Endothelial cell of umbilical vein (primary cell): ENCODE data around the gene TRIM45. TPM values are rescaled to one million over a fixed set of nuclear protein-coding genes. Genes with fewer than 3 reads are reported as not detected.

Source experiments
- BruUV-seq: library from RNA; stranded (reverse); fragments of 400-500 nt; replicated peaks from 2 replicates; lab custom pipeline; 2021; lab: Mats Ljungman, UMichigan
- CTCF ChIA-PET: fragments of 300-600, 350-600 bp; sonication (Branson Sonifier 250); formaldehyde crosslinking; loops from one replicate; lab custom pipeline; 2021; ENCODE audit warnings: antibody characterized with exemption, inconsistent platforms; lab: Charles Lee
- POLR2A ChIA-PET: fragments of 300-600, 350-600 bp; sonication (Branson Sonifier 250); formaldehyde crosslinking; loops from one replicate; lab custom pipeline; 2021; ENCODE audit warnings: antibody characterized with exemption, inconsistent platforms; lab: Charles Lee
- DNase-seq: peaks from one replicate; pipeline ENCODE4 v3.0.0-alpha.2; 2011; ENCODE audit warnings: low read depth, low spot score
- FAIRE-seq: peaks from 2 replicates; lab custom pipeline; 2011; peaks lifted over from hg19 to GRCh38; lab: Jason Lieb, UNC
- H2AFZ ChIP-seq: 2 replicates; pipeline ENCODE4 v1.6.0; 2012; ENCODE audit warnings: low read depth, low read length, control low read depth, inconsistent platforms
- H3K27ac ChIP-seq: 2 replicates; pipeline ENCODE4 v1.5.1; 2011; ENCODE audit warnings: low read depth, mild to moderate bottlenecking, control low read depth, low read length, moderate library complexity; ENCODE audit not compliant: insufficient read depth
- H3K27me3 ChIP-seq, 2 experiments: 2 replicates each; pipeline versions ENCODE4 v1.6.0 to v1.6.1; 2011; ENCODE audit warnings: low read length in 2 of 2, mixed read lengths in 1 of 2; ENCODE audit not compliant: control insufficient read depth in 2 of 2, insufficient read depth in 2 of 2
- H3K36me3 ChIP-seq, 2 experiments: 2 replicates in 1 of 2; 3 replicates in 1 of 2; pipeline ENCODE4 v1.5.1; 2011; ENCODE audit warnings: low read length in 2 of 2, mild to moderate bottlenecking in 1 of 2, moderate library complexity in 1 of 2; ENCODE audit not compliant: control insufficient read depth in 2 of 2, insufficient read depth in 2 of 2; ENCODE audit errors: extremely low read depth in 1 of 2
- H3K4me1 ChIP-seq: 3 replicates; pipeline ENCODE4 v1.5.1; 2011; ENCODE audit warnings: mild to moderate bottlenecking, low read length; ENCODE audit not compliant: control insufficient read depth, insufficient read depth; ENCODE audit errors: extremely low read depth
- H3K4me2 ChIP-seq: 2 replicates; pipeline ENCODE4 v1.6.1; 2011; ENCODE audit warnings: low read length, control low read depth, mixed read lengths; ENCODE audit not compliant: insufficient read depth
- H3K4me3 ChIP-seq, 3 experiments: fragments of 200-600 bp in 1 of 3; sonication (generic), shearing (Covaris generic) in 1 of 3; replicated peaks in 1 of 3; 2 replicates each; pipeline ENCODE4 v1.5.1; 2011 to 2016; ENCODE audit warnings: control low read depth in 3 of 3, low read length in 3 of 3, mild to moderate bottlenecking in 2 of 3, inconsistent platforms in 1 of 3, low read depth in 1 of 3, moderate library complexity in 1 of 3; ENCODE audit not compliant: insufficient read depth in 1 of 3
- H3K79me2 ChIP-seq: 2 replicates; pipeline ENCODE4 v1.6.0; 2012; ENCODE audit warnings: low read length, inconsistent platforms; ENCODE audit not compliant: control insufficient read depth, insufficient read depth
- H3K9ac ChIP-seq: replicated peaks from 2 replicates; pipeline ENCODE3; 2011; ENCODE audit warnings: low read length, control low read depth; ENCODE audit not compliant: insufficient read depth; ENCODE audit errors: extremely low read depth
- H3K9me1 ChIP-seq: replicated peaks from 3 replicates; pipeline ENCODE4 v1.6.0; 2011; ENCODE audit warnings: mild to moderate bottlenecking, low read length; ENCODE audit not compliant: control insufficient read depth, insufficient read depth; ENCODE audit errors: extremely low read depth
- H3K9me3 ChIP-seq: replicated peaks from 2 replicates; pipeline ENCODE4 v1.5.1; 2012; ENCODE audit warnings: low read length, inconsistent platforms; ENCODE audit not compliant: control insufficient read depth, insufficient read depth
- H4K20me1 ChIP-seq: replicated peaks from 2 replicates; pipeline ENCODE3; 2011; ENCODE audit warnings: mild to moderate bottlenecking, low read length; ENCODE audit not compliant: control insufficient read depth, insufficient read depth; ENCODE audit errors: extremely low read depth
- EZH2 ChIP-seq: IDR thresholded peaks from 2 replicates; pipeline ENCODE4 v1.6.1; 2012; ENCODE audit warnings: borderline replicate concordance, low read depth, mild to moderate bottlenecking, moderate library complexity, low read length, inconsistent platforms; ENCODE audit not compliant: severe bottlenecking
- FOS ChIP-seq: IDR thresholded peaks from 2 replicates; pipeline ENCODE4 v1.6.1; 2011; ENCODE audit warnings: mild to moderate bottlenecking, low read length, moderate library complexity, borderline replicate concordance; ENCODE audit not compliant: insufficient read depth
- GATA2 ChIP-seq: IDR thresholded peaks from 2 replicates; pipeline ENCODE4 v1.7.0; 2011; ENCODE audit warnings: low read depth, mild to moderate bottlenecking, moderate library complexity, mixed read lengths, low read length; ENCODE audit not compliant: insufficient read length, insufficient read depth
- JUN ChIP-seq: IDR thresholded peaks from 2 replicates; pipeline ENCODE4 v1.6.1; 2011; ENCODE audit warnings: borderline replicate concordance, low read depth; ENCODE audit not compliant: insufficient read length, insufficient read depth
- MAX ChIP-seq: IDR thresholded peaks from 2 replicates; pipeline ENCODE4 v1.6.1; 2011; ENCODE audit not compliant: insufficient read depth, insufficient read length
- MYC ChIP-seq: IDR thresholded peaks from one replicate; pipeline ENCODE4 v1.6.1; 2011; ENCODE audit warnings: mild to moderate bottlenecking, low read depth, low read length
- POLR2A ChIP-seq: IDR thresholded peaks from 2 replicates; pipeline ENCODE4 v1.6.1; 2012; ENCODE audit warnings: low read depth, mild to moderate bottlenecking, control low read depth, low read length
- POLR2AphosphoS5 ChIP-seq: IDR thresholded peaks from 2 replicates; pipeline ENCODE4 v1.6.1; 2012; ENCODE audit warnings: low read depth, mild to moderate bottlenecking, control low read depth, low read length, moderate library complexity; ENCODE audit not compliant: insufficient read depth
- dilution Hi-C: fragments of 300-500 bp; cut with MboI; formaldehyde crosslinking; loops from one replicate; pipeline ENCODE4 v1.15.0; 2019; ENCODE audit warnings: low sequenced_read_pairs; ENCODE audit not compliant: extremely low pct_ligation_motif_present
- intact Hi-C: fragments of 100-400 bp; cut with micrococcal nuclease; formaldehyde crosslinking; loops from one replicate; pipeline ENCODE4 v1.10.0; 2022
- polyA plus RNA-seq, 4 experiments: library from polyadenylated mRNA; depleted of rRNA in 3 of 4; stranded (reverse) in 3 of 4; unstranded in 1 of 4; fragments of >200 nt; gene quantifications; 2 replicates each; pipeline versions ENCODE4 v1.2.1 to v1.2.3, GENCODE V29; 2011 to 2012; ENCODE audit warnings: missing spikeins in 1 of 4
- total RNA-seq: library from RNA; stranded (reverse); gene quantifications from 2 replicates; pipeline ENCODE4 v1.2.3, GENCODE V29; 2021
- TF ChIP-seq, protein P1 (sequence below), 2 donors: IDR thresholded peaks; 1 replicate in 1 of 2; 2 replicates in 1 of 2; pipeline ENCODE4 v1.5.1; 2011; ENCODE audit warnings: low read length in 2 of 2, mild to moderate bottlenecking in 2 of 2, moderate library complexity in 2 of 2, control low read depth in 1 of 2, inconsistent platforms in 1 of 2, low read depth in 1 of 2; ENCODE audit not compliant: insufficient read depth in 1 of 2; ENCODE audit errors: extremely low read depth in 1 of 2

Gene TRIM45
- total and polyA plus RNA-seq, 2 donors (not counting 3 experiments of a cell fraction or from before 2014, with no cell fraction given), result 2.9 to 3.1 TPM

- no peaks in the 10 kb centered on the region for H3K9me3 ChIP-seq
- peaks cover 0 to 2% of the 10 kb centered on the region in 2 experiments for H3K36me3 ChIP-seq
- no peak overlapping the region for H3K4me3 ChIP-seq
- ChIA-PET CTCF (interaction anchor here (1.0 to 9.2 kb wide), 4 partner anchors 24 to 215 kb away, joined by 3 to 490 read pairs (median 12); no protein-coding TSS in a partner anchor), POLR2A (no interaction called here)
- peaks cover 7% of the 10 kb centered on the region for H3K79me2 ChIP-seq
- FAIRE-seq (no peak), DNase-seq (no peak)
- dilution Hi-C loops (no loop called here), intact Hi-C loops (loop anchor here (2.0 to 10.0 kb wide), 7 partner anchors 25 to 825 kb away; partner anchors contain the start of genes MAN1A2 and TRIM45)
- no peaks in the 10 kb centered on the region for H3K9me1 ChIP-seq
- H3K9ac ChIP-seq, result no peak overlapping the region
- no peaks in the 10 kb centered on the region for H3K27me3 ChIP-seq
- no TSS peak for BruUV-seq
- no peak overlapping the region for H3K4me2 ChIP-seq
- no peaks in the 10 kb centered on the region for H4K20me1 ChIP-seq
- TF ChIP-seq EZH2 (no peak), FOS (no peak), POLR2AphosphoS5 (no peak), MAX (no peak), MYC (no peak), GATA2 (no peak), POLR2A (no peak), JUN (no peak)
- TF ChIP-seq, protein P1, sequence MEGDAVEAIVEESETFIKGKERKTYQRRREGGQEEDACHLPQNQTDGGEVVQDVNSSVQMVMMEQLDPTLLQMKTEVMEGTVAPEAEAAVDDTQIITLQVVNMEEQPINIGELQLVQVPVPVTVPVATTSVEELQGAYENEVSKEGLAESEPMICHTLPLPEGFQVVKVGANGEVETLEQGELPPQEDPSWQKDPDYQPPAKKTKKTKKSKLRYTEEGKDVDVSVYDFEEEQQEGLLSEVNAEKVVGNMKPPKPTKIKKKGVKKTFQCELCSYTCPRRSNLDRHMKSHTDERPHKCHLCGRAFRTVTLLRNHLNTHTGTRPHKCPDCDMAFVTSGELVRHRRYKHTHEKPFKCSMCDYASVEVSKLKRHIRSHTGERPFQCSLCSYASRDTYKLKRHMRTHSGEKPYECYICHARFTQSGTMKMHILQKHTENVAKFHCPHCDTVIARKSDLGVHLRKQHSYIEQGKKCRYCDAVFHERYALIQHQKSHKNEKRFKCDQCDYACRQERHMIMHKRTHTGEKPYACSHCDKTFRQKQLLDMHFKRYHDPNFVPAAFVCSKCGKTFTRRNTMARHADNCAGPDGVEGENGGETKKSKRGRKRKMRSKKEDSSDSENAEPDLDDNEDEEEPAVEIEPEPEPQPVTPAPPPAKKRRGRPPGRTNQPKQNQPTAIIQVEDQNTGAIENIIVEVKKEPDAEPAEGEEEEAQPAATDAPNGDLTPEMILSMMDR (IDR thresholded peaks at IDR 0.05; ENCODE audit: extremely low read depth in 1 of 2, insufficient read depth in 1 of 2, low read depth in 1 of 2, low read length in 2 of 2), result no peak
- no peak overlapping the region for H2AFZ ChIP-seq
- no peak overlapping the region for H3K27ac ChIP-seq
- H3K4me1 ChIP-seq, result no peaks in the 10 kb centered on the region
These were observed 52.2 kb downstream of the TRIM45 start for GRCh38 chr1:117069220-117069844.
